Measurements from ENCODE around the gene GEMIN7.
A peak's percentile ranks its signal among the peaks of the same experiment; 100 is the strongest.

GEMIN7 gene

DNA sequence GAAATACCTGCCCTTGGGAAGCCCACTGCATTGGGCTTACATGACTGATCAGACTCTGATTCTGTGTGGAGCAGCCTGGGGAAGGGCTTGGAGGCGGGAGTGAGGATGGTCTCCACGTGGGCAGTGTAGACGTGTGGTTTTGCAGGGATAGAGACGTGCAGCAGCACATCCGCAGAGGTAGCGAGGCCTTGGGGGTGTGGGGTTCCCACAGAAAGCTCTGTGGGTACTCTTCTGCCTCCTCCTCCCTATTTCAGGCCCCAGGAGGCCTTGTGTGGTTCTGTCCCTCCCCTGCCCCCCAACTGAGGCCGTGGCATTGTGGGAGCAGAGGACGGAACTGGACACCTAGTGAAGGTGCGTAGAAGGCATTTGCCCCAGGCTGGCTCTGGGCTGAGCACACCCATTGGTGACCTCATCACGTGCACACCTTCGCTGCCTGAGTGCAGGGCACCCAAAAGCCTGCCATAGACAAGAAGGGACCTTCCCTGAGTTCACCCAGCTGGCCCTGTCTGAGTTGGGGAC is 42.8 kb downstream of the GEMIN7 start:
- TF ChIP-seq, protein P1, sequence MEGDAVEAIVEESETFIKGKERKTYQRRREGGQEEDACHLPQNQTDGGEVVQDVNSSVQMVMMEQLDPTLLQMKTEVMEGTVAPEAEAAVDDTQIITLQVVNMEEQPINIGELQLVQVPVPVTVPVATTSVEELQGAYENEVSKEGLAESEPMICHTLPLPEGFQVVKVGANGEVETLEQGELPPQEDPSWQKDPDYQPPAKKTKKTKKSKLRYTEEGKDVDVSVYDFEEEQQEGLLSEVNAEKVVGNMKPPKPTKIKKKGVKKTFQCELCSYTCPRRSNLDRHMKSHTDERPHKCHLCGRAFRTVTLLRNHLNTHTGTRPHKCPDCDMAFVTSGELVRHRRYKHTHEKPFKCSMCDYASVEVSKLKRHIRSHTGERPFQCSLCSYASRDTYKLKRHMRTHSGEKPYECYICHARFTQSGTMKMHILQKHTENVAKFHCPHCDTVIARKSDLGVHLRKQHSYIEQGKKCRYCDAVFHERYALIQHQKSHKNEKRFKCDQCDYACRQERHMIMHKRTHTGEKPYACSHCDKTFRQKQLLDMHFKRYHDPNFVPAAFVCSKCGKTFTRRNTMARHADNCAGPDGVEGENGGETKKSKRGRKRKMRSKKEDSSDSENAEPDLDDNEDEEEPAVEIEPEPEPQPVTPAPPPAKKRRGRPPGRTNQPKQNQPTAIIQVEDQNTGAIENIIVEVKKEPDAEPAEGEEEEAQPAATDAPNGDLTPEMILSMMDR (IDR thresholded peaks at IDR 0.05; ENCODE audit: low read depth, low read length, missing control alignments): no peak
- no peak overlapping the region for H3K27ac ChIP-seq
- H3K27me3 ChIP-seq (replicated peaks): no peaks in the 10 kb centered on the region
- no peaks in the 10 kb centered on the region for H3K36me3 ChIP-seq (replicated peaks)
- no peak for DNase-seq
- in situ Hi-C loops (cut with HindIII; ENCODE audit: low pct_ligation_motif_present, low sequenced_read_pairs): no loop called here
- no peak overlapping the region for H3K4me3 ChIP-seq (ENCODE audit: low read depth, low read length)

DNA sequence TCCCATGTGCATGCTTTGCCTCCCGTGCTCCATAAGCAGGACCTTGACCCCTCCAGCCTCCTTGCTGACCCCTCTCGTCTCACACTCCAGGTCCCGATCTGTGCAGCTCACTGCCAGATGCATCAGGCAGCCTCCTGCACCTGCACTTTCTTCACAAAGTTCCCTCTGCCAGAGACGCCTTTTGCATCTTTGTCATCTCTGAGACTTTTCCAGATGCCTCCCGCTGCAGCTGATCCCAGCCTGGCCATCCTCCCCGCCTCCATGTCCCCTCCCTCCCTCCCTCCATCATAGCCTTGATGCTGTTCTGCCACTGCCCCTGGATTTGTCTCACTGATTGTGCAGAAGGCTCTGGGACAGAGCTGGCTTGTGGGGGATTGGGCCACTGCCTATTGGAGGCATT is 43.8 kb downstream of the GEMIN7 start:
- H3K4me3 ChIP-seq (ENCODE audit: low read depth, low read length): no peak overlapping the region
- H3K27ac ChIP-seq: no peak overlapping the region
- H3K27me3 ChIP-seq (replicated peaks): no peaks in the 10 kb centered on the region
- TF ChIP-seq, protein P1 (IDR thresholded peaks at IDR 0.05; ENCODE audit: low read depth, low read length, missing control alignments): no peak
- no peaks in the 10 kb centered on the region for H3K36me3 ChIP-seq (replicated peaks)
- in situ Hi-C loops (cut with HindIII; ENCODE audit: low pct_ligation_motif_present, low sequenced_read_pairs): no loop called here
- no peak for DNase-seq

DNA sequence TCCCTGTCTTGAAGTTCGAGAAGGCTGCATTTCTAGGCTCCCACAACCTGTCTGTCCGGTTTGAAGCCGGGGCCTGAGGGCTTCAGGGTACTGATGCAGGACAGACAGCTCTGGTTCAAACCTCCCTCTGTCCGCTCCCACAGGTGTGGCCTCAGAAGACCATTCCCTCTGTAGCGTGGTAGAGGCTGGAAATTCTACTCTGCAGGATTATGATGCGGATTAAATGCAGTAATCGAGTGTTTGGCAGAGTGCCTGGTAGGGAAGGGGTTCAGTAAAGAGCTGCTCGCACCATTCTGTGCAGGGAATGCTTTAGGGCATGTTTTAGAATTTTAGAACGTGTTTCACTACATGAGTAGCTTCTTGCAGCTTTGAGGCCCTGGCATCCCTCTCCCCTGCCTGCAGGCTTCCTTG is 44.4 kb downstream of the GEMIN7 start:
- Histone ChIP-seq H3K4me3 (ENCODE audit: low read depth, low read length) (no peak overlapping the region), H3K27me3 (replicated peaks) (no peaks in the 10 kb centered on the region), H3K36me3 (replicated peaks) (no peaks in the 10 kb centered on the region), H3K27ac (no peak overlapping the region)
- no peak for DNase-seq
- in situ Hi-C loops (cut with HindIII; ENCODE audit: low pct_ligation_motif_present, low sequenced_read_pairs): no loop called here
- TF ChIP-seq, protein P1 (IDR thresholded peaks at IDR 0.05; ENCODE audit: low read depth, low read length, missing control alignments): no peak

DNA sequence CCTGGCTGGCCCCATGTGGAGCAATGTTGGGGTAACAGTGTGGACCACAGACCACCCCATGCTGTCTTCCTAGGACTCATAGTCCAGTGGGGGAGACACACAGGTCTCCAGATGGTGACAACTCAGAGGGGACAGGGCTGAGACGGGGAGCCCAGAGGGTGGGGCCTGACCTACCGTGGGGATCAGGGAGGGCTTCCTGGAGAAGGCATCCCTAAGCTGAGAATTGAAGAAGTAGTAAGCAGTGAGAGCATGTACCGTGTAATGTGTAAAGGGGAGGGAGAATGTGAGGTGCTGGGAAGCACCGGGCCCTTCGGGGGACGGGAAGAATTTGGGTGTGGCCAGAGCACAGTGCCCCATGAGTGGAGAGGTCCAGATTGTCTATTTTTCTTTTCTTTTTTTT is 45.0 kb downstream of the GEMIN7 start:
- DNase-seq: no peak
- TF ChIP-seq, protein P1 (IDR thresholded peaks at IDR 0.05; ENCODE audit: low read depth, low read length, missing control alignments): no peak
- in situ Hi-C loops (cut with HindIII; ENCODE audit: low pct_ligation_motif_present, low sequenced_read_pairs): no loop called here
- Histone ChIP-seq H3K4me3 (ENCODE audit: low read depth, low read length) (no peak overlapping the region), H3K27me3 (replicated peaks) (no peaks in the 10 kb centered on the region), H3K36me3 (replicated peaks) (no peaks in the 10 kb centered on the region), H3K27ac (no peak overlapping the region)

DNA sequence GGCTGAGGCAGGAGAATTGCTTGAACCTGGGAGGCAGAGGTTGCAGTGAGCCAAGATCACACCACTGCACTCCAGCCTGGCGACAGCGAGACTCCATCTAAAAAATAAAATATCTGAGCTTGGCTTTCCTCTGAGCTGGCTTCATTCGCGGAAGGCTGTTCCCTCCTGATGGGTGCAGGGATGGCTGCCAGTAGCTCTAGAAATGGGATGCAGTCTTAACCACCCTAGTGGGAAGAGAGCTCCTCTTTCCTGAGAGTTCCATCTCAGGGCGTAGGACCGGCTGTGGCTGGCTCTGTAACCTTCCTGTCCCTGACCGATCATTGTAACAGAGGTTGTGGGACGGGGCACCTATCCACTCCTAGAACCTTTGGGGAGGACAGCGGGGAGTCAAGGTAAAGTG is 46.3 kb downstream of the GEMIN7 start:
- DNase-seq: no peak
- Histone ChIP-seq H3K27ac (no peak overlapping the region), H3K27me3 (replicated peaks) (no peaks in the 10 kb centered on the region), H3K36me3 (replicated peaks) (no peaks in the 10 kb centered on the region), H3K4me3 (ENCODE audit: low read depth, low read length) (no peak overlapping the region)
- TF ChIP-seq, protein P1 (IDR thresholded peaks at IDR 0.05; ENCODE audit: low read depth, low read length, missing control alignments): no peak
- in situ Hi-C loops (cut with HindIII; ENCODE audit: low pct_ligation_motif_present, low sequenced_read_pairs): no loop called here

DNA sequence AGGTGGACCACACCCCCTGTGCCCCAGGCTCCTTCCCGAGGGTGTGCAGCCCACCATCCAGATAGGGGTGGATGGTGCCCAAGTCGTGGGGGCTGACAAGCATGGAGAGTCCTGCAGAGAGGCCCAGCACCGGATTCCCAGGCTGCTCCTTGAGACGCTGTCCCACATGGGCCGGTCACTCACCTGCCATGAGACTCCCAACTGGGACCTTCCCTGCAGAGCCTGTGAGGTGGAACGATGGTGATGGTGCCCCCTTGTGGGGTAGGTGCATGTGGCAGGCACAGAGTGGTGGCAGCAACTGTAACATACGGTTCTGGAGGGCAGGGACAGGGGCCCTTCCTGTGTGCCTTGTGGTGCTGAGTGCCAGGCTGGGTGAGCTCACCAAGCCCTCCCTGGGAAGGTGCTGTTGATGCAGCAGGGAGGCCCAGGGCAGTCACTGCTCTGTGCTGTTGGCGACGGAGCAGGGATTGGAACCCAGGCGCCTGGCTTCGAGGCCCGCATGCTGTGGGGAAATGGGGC is 47.0 kb downstream of the GEMIN7 start:
- H3K4me3 ChIP-seq (ENCODE audit: low read depth, low read length): no peak overlapping the region
- no peaks in the 10 kb centered on the region for H3K36me3 ChIP-seq (replicated peaks)
- in situ Hi-C loops (cut with HindIII; ENCODE audit: low pct_ligation_motif_present, low sequenced_read_pairs): no loop called here
- DNase-seq: peak; percentile 48
- TF ChIP-seq, protein P1 (IDR thresholded peaks at IDR 0.05; ENCODE audit: low read depth, low read length, missing control alignments): peak; percentile 93
- no peaks in the 10 kb centered on the region for H3K27me3 ChIP-seq (replicated peaks)
- no peak overlapping the region for H3K27ac ChIP-seq
